GM12873 (cell line): Measurements from ENCODE around the gene ARHGEF16.

Experiments used
- CTCF ChIP-seq: IDR thresholded peaks from 2 replicates; pipeline ENCODE4 v1.5.1; 2012; ENCODE audit warnings: low read depth, mild to moderate bottlenecking, moderate library complexity, low read length, control low read depth; ENCODE audit not compliant: insufficient read depth; ENCODE audit errors: missing control alignments

Gene ARHGEF16

DNA sequence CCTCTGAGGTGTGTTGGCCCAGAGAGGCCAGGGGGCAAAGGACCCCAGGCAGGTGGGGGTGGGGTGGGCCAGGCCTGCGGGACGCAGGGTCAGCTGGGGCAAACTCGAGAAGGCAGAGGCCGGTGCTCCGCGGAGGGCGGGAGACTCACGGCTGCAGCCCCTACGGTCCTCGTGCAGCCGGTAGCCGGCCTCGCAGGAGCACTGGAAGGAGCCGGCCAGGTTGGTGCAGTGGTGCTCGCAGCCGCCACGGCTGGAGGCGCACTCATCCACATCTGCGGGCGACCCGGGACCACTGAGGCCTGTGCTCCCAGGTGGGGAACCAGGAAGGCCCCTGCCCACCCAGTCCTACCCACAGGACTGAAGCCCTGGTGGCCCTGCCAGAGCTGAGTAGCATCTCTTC lies 55.3 kb downstream of the ARHGEF16 start:
- no peak for TF ChIP-seq CTCF

DNA sequence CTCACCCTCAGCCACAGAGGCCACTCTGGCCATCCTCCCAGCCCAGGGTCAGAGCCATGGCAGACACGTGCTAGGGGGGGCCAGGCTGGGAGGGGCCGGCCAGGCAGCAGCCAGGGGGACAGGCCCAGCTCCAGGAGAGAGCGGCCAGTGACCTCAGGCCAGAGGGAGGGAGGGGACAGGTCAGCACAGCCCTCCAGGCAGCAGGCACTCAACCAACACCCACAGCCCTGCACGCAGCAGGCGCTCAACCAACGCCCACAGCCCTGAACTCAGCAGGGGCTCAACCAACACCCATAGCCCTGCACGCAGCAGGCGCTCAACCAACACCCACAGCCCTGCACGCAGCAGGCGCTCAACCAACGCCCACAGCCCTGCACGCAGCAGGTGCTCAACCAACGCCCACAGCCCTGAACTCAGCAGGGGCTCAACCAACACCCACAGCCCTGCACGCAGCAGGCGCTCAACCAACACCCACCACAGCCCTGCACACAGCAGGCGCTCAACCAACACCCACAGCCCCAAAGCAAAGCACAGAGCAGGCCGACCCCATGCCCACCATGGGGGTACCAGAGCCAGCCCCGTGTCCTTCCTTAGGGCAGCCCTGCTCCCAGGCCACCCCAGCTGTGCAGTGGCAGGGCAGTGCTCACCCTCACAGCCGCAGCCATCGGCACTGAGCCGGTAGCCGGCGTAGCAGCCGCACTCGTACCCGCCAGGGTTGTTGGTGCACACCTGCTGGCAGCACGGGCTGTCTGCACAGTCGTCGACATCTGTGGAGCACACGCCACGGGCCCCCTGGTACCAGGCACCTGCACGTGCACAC lies 55.9 kb downstream of the ARHGEF16 start:
- TF ChIP-seq CTCF, result no peak

- TF ChIP-seq CTCF, result no peak
These were observed 56.4 kb downstream of the ARHGEF16 start for GRCh38 chr1:3510956-3511250.

DNA sequence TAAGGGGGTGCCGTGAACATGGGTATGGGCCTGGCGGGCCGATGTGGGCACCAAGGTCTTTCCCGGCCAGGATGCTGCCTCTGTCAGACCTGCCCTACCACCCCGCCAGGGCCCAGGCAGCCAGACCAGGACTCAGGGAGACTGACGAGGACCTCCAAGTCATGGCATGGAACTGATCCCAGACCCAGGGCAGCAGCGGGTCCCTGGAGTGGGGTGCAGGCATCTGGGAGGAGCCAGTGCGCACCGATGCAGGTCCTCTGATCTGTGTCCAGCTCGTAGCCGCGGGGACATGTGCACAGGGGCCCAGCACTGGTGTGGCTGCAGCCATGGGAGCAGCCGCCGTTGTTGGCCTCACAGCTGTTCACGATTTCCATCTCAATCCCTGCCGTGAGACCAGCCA lies 56.8 kb downstream of the ARHGEF16 start:
- TF ChIP-seq CTCF, result no peak

DNA sequence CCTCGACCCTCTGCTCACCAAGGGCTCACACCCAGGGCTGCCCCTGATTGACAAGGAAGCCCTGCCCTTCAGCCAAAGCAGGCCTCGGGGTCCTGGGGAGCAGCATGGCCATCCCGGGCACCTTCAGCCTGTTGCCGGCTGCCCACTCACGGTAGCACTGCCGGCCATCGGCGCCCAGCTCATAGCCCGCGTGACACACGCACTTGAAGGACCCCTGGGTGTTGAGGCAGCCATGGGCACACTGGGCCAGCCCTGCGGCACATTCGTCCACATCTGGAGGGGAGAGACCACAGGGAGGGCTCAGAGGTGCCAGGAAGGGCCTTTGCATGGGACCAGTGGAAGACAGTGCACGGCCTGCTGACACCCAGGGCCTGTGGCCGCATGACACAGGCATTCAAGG lies 57.4 kb downstream of the ARHGEF16 start:
- no peak for TF ChIP-seq CTCF

DNA sequence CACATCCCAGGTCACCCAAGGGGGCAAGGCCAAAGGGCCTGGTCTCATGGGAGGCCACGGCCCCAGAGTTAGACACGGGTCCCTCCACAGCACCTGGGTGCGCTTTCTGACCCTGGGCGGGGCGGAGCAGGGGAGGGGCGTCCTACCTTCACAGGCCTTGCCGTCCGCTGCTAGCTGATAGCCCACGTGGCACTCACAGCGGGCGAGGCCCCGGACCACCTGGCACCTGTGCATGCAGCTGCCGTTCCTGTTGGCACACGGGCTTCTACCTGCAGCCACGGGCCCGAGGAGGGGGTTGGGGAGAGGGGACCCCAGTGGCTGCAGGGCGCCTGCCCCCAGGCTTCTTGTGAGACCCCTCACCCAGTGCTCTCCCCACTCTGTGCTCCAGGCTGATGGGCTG lies 59.9 kb downstream of the ARHGEF16 start:
- TF ChIP-seq CTCF, result no peak

DNA sequence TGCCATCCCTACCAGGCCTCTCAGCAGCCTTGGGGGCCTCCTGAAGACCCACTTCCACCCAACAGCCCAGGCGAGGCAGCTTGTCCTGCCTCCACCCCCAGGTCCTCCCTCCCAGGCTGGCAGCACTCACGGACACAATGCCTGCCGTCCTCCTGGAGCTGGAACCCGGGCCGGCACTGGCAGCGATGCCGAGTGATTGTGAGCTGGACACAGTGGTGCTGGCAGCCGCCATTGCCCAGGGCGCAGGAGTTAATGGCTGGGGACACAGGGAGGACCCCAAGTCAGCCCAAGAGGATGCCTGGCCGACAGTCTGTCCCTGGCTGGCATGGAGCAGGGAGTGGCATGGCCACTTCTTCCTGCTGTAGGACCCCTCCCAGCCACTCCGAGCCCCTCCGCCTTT lies 60.8 kb downstream of the ARHGEF16 start:
- TF ChIP-seq CTCF, result no peak
